ENCODE data around the gene PALS1.

Gene PALS1

GRCh38 chr14:67218126-67218525 lies 23.1 kb upstream of the PALS1 start:
- Histone ChIP-seq H3K27me3 (peaks cover 3% of the 10 kb centered on the region; the same call in 1 of the 2 replicates), H3K4me1 (no peaks in the 10 kb centered on the region), H3K4me3 (ENCODE audit: low read depth, low read length) (no peak overlapping the region), H3K9me3 (no peaks in the 10 kb centered on the region), H3K36me3 (no peaks in the 10 kb centered on the region)
- DNase-seq = no peak
- TF ChIP-seq CTCF (IDR thresholded peaks at IDR 0.05; ENCODE audit: low read depth, low read length) = no peak

- Histone ChIP-seq H3K36me3 (no peaks in the 10 kb centered on the region), H3K9me3 (no peaks in the 10 kb centered on the region), H3K4me3 (ENCODE audit: low read depth, low read length) (no peak overlapping the region), H3K4me1 (no peaks in the 10 kb centered on the region), H3K27me3 (peaks cover 3% of the 10 kb centered on the region; the same call in 1 of the 2 replicates)
- no peak for TF ChIP-seq CTCF (IDR thresholded peaks at IDR 0.05; ENCODE audit: low read depth, low read length)
- no peak for DNase-seq
Observed at GRCh38 chr14:67221248-67221981, 19.8 kb upstream of the PALS1 start.

- no peak overlapping the region for H3K4me3 ChIP-seq (ENCODE audit: low read depth, low read length)
- H3K36me3 ChIP-seq = no peaks in the 10 kb centered on the region
- H3K27me3 ChIP-seq = peaks cover 3% of the 10 kb centered on the region; the same call in 1 of the 2 replicates
- no peaks in the 10 kb centered on the region for H3K4me1 ChIP-seq
- no peak for TF ChIP-seq CTCF (IDR thresholded peaks at IDR 0.05; ENCODE audit: low read depth, low read length)
- H3K9me3 ChIP-seq = no peaks in the 10 kb centered on the region
- no peak for DNase-seq
Observed at GRCh38 chr14:67221982-67222328, 19.3 kb upstream of the PALS1 start.

- no peaks in the 10 kb centered on the region for H3K27me3 ChIP-seq
- H3K4me1 ChIP-seq = no peaks in the 10 kb centered on the region
- TF ChIP-seq CTCF (IDR thresholded peaks at IDR 0.05; ENCODE audit: low read depth, low read length) = no peak
- no peaks in the 10 kb centered on the region for H3K36me3 ChIP-seq
- no peak for DNase-seq
- H3K9me3 ChIP-seq = no peaks in the 10 kb centered on the region
- H3K4me3 ChIP-seq (ENCODE audit: low read depth, low read length) = no peak overlapping the region
Observed at GRCh38 chr14:67225523-67225922, 15.7 kb upstream of the PALS1 start.

GRCh38 chr14:67228325-67228984 lies 12.8 kb upstream of the PALS1 start:
- no peak for DNase-seq

More at GRCh38 chr14:67228325-67228984, 12.8 kb upstream of the PALS1 start:
- Histone ChIP-seq H3K9me3 (no peaks in the 10 kb centered on the region), H3K36me3 (no peaks in the 10 kb centered on the region), H3K4me3 (ENCODE audit: low read depth, low read length) (no peak overlapping the region), H3K27me3 (no peaks in the 10 kb centered on the region), H3K4me1 (peaks cover 4% of the 10 kb centered on the region; the same call in 1 of the 2 replicates)
- no peak for TF ChIP-seq CTCF (IDR thresholded peaks at IDR 0.05; ENCODE audit: low read depth, low read length)

Data from BE2C (cell line).